Thyroid gland (tissue), 4 donors: ENCODE results near the gene LPP. TPM values are rescaled to one million over a fixed set of nuclear protein-coding genes. Genes with fewer than 3 reads are reported as not detected.

Experiments
- DNase-seq, 2 donors: peaks; one replicate each; pipeline ENCODE4 v3.0.0-alpha.2; 2019
- H3K27ac ChIP-seq, 3 donors: fragments of 200-600 bp; sonication (generic); 1 replicate in 2 of 3; 2 replicates in 1 of 3; pipeline ENCODE4 v1.5.1; 2016 to 2019; ENCODE audit warnings: mild to moderate bottlenecking in 1 of 3, moderate library complexity in 1 of 3
- H3K27me3 ChIP-seq: fragments of 200-600 bp; sonication (generic); one replicate; pipeline ENCODE4 v1.5.1; 2019
- H3K36me3 ChIP-seq, 2 donors: fragments of 200-600 bp; sonication (generic); one replicate each; pipeline ENCODE4 v1.5.1; 2016 to 2019
- H3K4me1 ChIP-seq, 2 donors: fragments of 200-600 bp; sonication (generic); one replicate each; pipeline ENCODE4 v1.5.1; 2017 to 2019
- H3K4me3 ChIP-seq, 3 donors: fragments of 200-600 bp; sonication (generic); replicated peaks in 1 of 3; 1 replicate in 2 of 3; 2 replicates in 1 of 3; pipeline ENCODE4 v1.5.1; 2016; ENCODE audit warnings: mild to moderate bottlenecking in 1 of 3
- H3K9me3 ChIP-seq: fragments of 200-600 bp; sonication (generic); one replicate; pipeline ENCODE4 v1.5.1; 2017
- POLR2A ChIP-seq, 2 donors: fragments of 450-650 bp; IDR thresholded peaks; one replicate each; pipeline ENCODE4 v1.6.1; 2017; ENCODE audit warnings: antibody characterized with exemption in 2 of 2, mild to moderate bottlenecking in 2 of 2, moderate library complexity in 1 of 2
- whole genome bisulfite sequencing, 2 donors: methylation state at CpG; one replicate each; pipeline ENCODE4 v1.1.5; 2017; 5-methylcytosine and 5-hydroxymethylcytosine counted together
- intact Hi-C: fragments of 100-400 bp; cut with DNase I; formaldehyde crosslinking; loops from one replicate; pipeline ENCODE4 v1.15.1; 2023
- total RNA-seq, 4 donors: library from RNA; depleted of rRNA; stranded (reverse); fragments of >200 nt; gene quantifications; one replicate each; pipeline ENCODE4 v1.2.3, GENCODE V29; 2016
- TF ChIP-seq, protein P1 (sequence below), 6 experiments: fragments of 200-600 bp in 3 of 6; fragments of 450-650 bp in 3 of 6; sonication (generic) in 3 of 6; IDR thresholded peaks; one replicate each; pipeline ENCODE4 v1.5.1; 2016 to 2019; ENCODE audit warnings: antibody characterized with exemption in 6 of 6, mild to moderate bottlenecking in 2 of 6, inconsistent platforms in 1 of 6, moderate library complexity in 1 of 6

LPP gene
- total RNA-seq, 4 donors from 2014 or later, result 79.0 to 141 (median 82.8) TPM

DNA sequence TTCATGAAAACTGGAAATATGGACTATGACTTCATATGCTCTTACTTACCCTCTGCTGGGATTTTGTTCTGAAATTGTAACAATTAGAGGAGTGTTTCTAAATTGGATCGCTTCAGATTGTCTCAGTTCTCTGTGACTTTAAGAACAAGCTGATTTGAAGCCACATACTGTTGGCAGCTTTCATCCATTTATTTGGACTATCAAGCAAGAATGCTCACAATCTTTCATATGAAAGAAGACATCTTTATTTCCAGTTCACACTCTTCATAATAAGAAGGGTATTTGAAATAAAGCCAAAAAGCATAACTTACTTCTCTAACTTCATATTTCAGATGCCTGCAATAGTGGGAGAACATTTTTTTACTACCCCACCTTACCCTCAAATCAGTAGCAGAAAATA is 526.2 kb downstream of the LPP start:
- Histone ChIP-seq H3K4me3 (no peak overlapping the region), H3K4me1 (peaks cover 0 to 13% of the 10 kb centered on the region in 2 donors)
- intact Hi-C loops, result no loop called here

DNA sequence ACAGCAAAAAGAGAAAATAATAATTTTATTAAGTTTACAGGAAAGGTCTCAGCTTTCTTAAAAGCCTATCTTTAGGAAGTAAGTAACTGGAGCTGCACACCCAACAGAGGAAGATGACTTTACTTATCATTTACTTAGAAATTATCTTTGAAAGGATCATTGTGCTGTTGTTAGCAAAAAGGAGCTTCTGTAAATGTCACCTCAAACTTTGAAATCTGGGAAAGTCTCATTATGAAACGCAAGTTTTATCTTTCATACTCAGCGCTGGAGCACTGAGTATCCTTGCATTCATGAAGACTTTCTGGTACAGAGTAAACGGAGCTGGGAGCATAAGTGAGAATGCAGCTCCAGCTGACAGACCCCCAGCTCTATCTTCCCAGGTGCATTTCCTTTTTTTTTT is 526.6 kb downstream of the LPP start:
- no peak overlapping the region for H3K4me3 ChIP-seq
- intact Hi-C loops, result no loop called here
- H3K27me3 ChIP-seq, result no peaks in the 10 kb centered on the region
- H3K9me3 ChIP-seq, result no peaks in the 10 kb centered on the region
- no peak overlapping the region for H3K27ac ChIP-seq
- no peak for TF ChIP-seq POLR2A (IDR thresholded peaks at IDR 0.05)
- TF ChIP-seq, protein P1, sequence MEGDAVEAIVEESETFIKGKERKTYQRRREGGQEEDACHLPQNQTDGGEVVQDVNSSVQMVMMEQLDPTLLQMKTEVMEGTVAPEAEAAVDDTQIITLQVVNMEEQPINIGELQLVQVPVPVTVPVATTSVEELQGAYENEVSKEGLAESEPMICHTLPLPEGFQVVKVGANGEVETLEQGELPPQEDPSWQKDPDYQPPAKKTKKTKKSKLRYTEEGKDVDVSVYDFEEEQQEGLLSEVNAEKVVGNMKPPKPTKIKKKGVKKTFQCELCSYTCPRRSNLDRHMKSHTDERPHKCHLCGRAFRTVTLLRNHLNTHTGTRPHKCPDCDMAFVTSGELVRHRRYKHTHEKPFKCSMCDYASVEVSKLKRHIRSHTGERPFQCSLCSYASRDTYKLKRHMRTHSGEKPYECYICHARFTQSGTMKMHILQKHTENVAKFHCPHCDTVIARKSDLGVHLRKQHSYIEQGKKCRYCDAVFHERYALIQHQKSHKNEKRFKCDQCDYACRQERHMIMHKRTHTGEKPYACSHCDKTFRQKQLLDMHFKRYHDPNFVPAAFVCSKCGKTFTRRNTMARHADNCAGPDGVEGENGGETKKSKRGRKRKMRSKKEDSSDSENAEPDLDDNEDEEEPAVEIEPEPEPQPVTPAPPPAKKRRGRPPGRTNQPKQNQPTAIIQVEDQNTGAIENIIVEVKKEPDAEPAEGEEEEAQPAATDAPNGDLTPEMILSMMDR (IDR thresholded peaks at IDR 0.05), result no peak
- no peak for DNase-seq
- H3K4me1 ChIP-seq, result peaks cover 0 to 13% of the 10 kb centered on the region in 2 donors
- H3K36me3 ChIP-seq, result no peaks in the 10 kb centered on the region
- 72 to 97% methylated on average over 3 of the region's 3 CpGs for WGBS, 2 donors

More for the DNA sequence above, 526.2 kb downstream of the LPP start:
- TF ChIP-seq POLR2A (IDR thresholded peaks at IDR 0.05), result no peak
- TF ChIP-seq, protein P1 (IDR thresholded peaks at IDR 0.05), result no peak
- Histone ChIP-seq H3K27me3 (no peaks in the 10 kb centered on the region), H3K27ac (no peak overlapping the region), H3K9me3 (no peaks in the 10 kb centered on the region), H3K36me3 (no peaks in the 10 kb centered on the region)
- DNase-seq, result no peak
- WGBS, 2 donors, result 73 to 87% methylated on average over 1 of the region's 1 CpG

DNA sequence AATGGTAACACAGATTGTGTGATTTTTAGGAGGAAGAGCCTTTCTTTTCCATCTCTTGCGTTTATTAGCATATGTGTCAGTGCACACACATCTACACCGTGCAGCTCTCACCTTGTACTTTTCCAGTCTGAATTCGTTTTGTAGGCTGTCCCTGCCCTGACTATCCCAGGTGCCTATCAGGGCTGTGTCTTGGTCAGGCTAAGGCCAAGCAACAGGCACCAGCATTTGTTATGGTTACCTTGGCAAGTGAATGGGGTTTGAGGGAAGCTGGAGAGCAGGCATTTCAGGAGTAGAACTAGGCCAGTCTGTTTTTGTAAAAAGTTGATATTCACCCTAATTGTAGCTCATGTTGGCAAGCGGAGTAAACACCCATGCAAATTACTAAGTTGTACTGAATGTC is 528.4 kb downstream of the LPP start:
- Histone ChIP-seq H3K27me3 (no peaks in the 10 kb centered on the region), H3K4me1 (peaks cover 0 to 15% of the 10 kb centered on the region in 2 donors), H3K36me3 (no peaks in the 10 kb centered on the region), H3K9me3 (no peaks in the 10 kb centered on the region), H3K4me3 (no peak overlapping the region), H3K27ac (no peak overlapping the region)
- TF ChIP-seq POLR2A (IDR thresholded peaks at IDR 0.05), result no peak
- TF ChIP-seq, protein P1 (IDR thresholded peaks at IDR 0.05), result no peak
- WGBS, 2 donors, result 94 to 97% methylated on average over 4 of the region's 4 CpGs
- intact Hi-C loops, result no loop called here
- no peak for DNase-seq

DNA sequence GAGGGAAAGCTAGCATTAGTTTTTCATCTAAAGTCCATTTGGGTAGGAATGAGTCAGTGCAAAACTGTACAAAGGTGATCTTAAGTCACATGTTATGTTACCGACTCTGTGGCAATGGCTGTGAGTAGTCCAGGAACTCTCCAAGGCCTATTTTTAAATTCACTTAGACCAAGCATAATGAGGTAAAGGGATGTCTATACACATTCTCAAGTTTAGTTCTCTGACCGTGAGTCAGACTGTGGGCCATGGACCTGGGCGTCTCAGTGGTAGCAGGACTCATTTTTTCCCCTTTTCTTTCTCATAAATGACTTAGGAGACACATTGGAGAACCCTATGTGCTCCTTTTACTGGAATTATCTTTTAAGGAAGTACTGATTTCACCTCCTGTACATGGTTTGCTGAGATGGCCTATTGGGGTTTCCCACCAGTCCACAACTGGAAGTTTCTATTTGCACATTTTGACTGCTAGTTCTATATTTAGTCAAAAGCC is 529.1 kb downstream of the LPP start:
- 78 to 89% methylated on average over 3 of the region's 3 CpGs for WGBS, 2 donors
- no peaks in the 10 kb centered on the region for H3K27me3 ChIP-seq
- no peak overlapping the region for H3K27ac ChIP-seq
- H3K36me3 ChIP-seq, result no peaks in the 10 kb centered on the region
- intact Hi-C loops, result no loop called here
- TF ChIP-seq, protein P1 (IDR thresholded peaks at IDR 0.05), result no peak
- no peak for TF ChIP-seq POLR2A (IDR thresholded peaks at IDR 0.05)
- H3K4me3 ChIP-seq, result no peak overlapping the region
- no peaks in the 10 kb centered on the region for H3K9me3 ChIP-seq
- no peak for DNase-seq
- peaks cover 0 to 16% of the 10 kb centered on the region in 2 donors for H3K4me1 ChIP-seq

DNA sequence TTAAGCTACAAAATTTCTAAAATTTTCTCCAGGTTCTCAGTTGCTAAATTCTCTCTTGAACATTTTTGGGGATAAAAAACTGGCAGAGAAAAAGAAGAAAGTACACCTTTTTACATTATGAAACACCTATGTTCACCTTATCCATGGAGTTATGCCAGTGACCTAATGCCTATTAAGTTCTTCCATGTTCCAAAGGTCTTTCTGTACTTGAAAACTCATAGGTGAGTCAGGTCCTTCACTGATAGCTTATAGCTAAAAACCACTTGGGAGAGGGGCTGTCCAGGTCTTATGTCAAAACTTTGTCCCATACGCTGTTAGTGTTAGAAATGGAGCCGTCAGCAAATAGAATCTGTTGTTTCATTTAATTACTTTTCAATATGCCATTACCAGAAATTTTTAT is 530.3 kb downstream of the LPP start:
- intact Hi-C loops, result no loop called here
- no peak overlapping the region for H3K27ac ChIP-seq
- H3K4me3 ChIP-seq, result no peak overlapping the region
- no peak for TF ChIP-seq POLR2A (IDR thresholded peaks at IDR 0.05)
- TF ChIP-seq, protein P1 (IDR thresholded peaks at IDR 0.05), result no peak
- peaks cover 0 to 16% of the 10 kb centered on the region in 2 donors for H3K4me1 ChIP-seq
- DNase-seq, result no peak
- H3K36me3 ChIP-seq, result no peaks in the 10 kb centered on the region
- no peaks in the 10 kb centered on the region for H3K9me3 ChIP-seq
- H3K27me3 ChIP-seq, result no peaks in the 10 kb centered on the region
- 97 to 99% methylated on average over 2 of the region's 2 CpGs for WGBS, 2 donors
